Gastroesophageal sphincter (tissue), 3 donors: Measurements from ENCODE around the gene GABBR2.

Experiments
- EP300 ChIP-seq: sonication (generic); formaldehyde crosslinking; IDR thresholded peaks from one replicate; pipeline ENCODE4 v1.6.1; 2017; ENCODE audit warnings: antibody characterized with exemption, mild to moderate bottlenecking
- TF ChIP-seq, protein P1 (sequence below), 4 experiments: fragments of 200-600 bp in 2 of 4; fragments of 450-650 bp in 2 of 4; sonication (generic) in 1 of 4; IDR thresholded peaks; one replicate each; pipeline ENCODE4 v1.5.1; 2017 to 2019; ENCODE audit warnings: antibody characterized with exemption in 4 of 4, mild to moderate bottlenecking in 2 of 4, moderate library complexity in 2 of 4

- TF ChIP-seq, protein P1, sequence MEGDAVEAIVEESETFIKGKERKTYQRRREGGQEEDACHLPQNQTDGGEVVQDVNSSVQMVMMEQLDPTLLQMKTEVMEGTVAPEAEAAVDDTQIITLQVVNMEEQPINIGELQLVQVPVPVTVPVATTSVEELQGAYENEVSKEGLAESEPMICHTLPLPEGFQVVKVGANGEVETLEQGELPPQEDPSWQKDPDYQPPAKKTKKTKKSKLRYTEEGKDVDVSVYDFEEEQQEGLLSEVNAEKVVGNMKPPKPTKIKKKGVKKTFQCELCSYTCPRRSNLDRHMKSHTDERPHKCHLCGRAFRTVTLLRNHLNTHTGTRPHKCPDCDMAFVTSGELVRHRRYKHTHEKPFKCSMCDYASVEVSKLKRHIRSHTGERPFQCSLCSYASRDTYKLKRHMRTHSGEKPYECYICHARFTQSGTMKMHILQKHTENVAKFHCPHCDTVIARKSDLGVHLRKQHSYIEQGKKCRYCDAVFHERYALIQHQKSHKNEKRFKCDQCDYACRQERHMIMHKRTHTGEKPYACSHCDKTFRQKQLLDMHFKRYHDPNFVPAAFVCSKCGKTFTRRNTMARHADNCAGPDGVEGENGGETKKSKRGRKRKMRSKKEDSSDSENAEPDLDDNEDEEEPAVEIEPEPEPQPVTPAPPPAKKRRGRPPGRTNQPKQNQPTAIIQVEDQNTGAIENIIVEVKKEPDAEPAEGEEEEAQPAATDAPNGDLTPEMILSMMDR (IDR thresholded peaks at IDR 0.05), result no peak
- no peak for TF ChIP-seq EP300
Measured at GRCh38 chr9:98567540-98568233, 141.0 kb downstream of the GABBR2 start.
